GM18858 (cell line): ENCODE results near the gene GABRB1.
A peak's percentile ranks its signal among the peaks of the same experiment; 100 is the strongest.
"Not testable (repeated sequence)": the region's sequence is repeated elsewhere in the genome, so short reads cannot be mapped to it uniquely, and the experiment has no call there.

Source experiments
- ATAC-seq: cut with Tn5 transposase; IDR thresholded peaks from one replicate; pipeline ENCODE4 v1.9.1; 2021; ENCODE audit not compliant: unreplicated experiment

GABRB1 gene

GRCh38 chr4:47278631-47279030, 247.3 kb downstream of the GABRB1 start:
- ATAC-seq: no peak

GRCh38 chr4:47287735-47288134, 256.4 kb downstream of the GABRB1 start:
- ATAC-seq: peak; percentile 92

GRCh38 chr4:47289805-47290204, 258.4 kb downstream of the GABRB1 start:
- no peak for ATAC-seq

DNA sequence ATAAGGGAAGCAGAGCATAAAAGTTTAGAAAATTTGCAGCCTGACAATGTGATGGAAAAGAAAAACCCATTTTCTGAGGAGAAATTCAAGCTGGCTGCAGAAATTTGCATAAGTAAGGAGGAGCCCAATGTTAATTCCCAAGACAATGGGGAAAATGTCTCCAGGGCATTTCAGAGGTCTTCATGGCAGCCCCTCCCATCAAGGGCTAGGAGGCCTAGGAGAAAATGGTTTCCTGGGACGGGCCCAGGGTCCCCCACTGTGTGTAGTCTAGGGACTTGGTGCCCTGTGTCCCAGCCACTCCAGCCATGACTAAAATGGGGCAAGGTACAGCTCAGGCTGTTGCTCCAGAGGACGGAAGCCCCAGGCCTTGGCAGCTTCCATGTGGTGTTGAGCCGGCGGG, 259.5 kb downstream of the GABRB1 start:
- not testable (repeated sequence) for ATAC-seq

- ATAC-seq: no peak
These were observed 277.8 kb downstream of the GABRB1 start for GRCh38 chr4:47309165-47309564.

DNA sequence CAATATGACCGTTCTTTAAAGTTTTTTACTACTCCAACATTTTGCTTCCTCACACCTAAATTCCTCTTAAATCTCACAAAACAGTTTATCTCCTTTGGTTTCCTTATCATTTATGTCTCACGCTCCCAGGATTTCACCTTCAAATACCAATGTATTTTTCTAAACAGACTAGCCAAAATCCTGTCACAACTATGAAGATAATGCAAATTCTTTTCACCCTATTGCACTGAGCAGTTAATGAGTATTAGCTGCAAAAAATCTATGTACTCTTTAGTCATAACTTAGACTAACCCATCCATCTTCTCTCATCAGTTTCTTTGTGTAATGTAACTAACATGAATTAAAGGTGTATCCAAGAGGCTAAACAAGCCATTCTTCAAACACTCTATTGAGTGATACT, 280.8 kb downstream of the GABRB1 start:
- no peak for ATAC-seq

GRCh38 chr4:47313384-47313783, 282.0 kb downstream of the GABRB1 start:
- ATAC-seq: no peak

DNA sequence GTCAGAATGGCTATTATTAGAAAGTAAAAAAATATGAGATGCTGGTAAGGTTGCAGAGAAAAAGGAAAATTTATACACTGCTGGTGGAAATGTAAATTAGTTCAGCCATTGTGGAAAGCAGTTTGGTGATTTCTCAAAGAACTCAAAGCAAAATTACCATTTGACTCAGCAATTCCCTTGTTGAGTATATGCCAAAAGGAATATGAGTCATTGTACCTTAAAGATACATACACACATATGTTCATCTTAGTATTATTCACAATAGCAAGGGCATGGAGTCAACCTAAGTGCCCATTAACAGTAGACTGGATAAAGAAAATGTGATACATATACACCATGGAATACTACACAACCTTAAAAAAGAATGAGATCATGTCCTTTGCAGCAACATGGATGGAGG, 284.0 kb downstream of the GABRB1 start:
- peak; percentile 91 for ATAC-seq

- no peak for ATAC-seq
These were observed 294.7 kb downstream of the GABRB1 start for GRCh38 chr4:47326025-47326424.

GRCh38 chr4:47330866-47331265, 299.5 kb downstream of the GABRB1 start:
- no peak for ATAC-seq

GRCh38 chr4:47334652-47335051, 303.3 kb downstream of the GABRB1 start:
- ATAC-seq: no peak

- ATAC-seq: no peak
These were observed 306.5 kb downstream of the GABRB1 start for GRCh38 chr4:47337893-47338292.

DNA sequence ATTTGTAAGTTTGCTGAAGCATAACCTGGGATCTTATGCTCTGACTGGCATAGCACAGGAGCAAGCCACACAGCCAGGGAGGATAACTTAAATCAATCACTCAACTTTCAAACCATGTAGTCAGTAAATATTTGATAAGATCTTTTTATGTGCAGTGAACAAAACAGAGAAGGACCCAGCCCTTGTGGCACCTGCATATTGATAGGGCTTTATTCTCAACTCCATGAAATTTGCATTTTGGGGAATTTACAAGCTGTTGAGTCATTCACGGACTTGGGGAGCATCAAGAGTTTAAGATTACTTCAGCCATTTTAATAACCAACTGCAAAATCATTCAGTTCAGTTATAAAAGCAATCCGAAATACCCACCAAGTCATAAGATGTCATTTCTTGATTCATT, 309.5 kb downstream of the GABRB1 start:
- ATAC-seq: no peak

DNA sequence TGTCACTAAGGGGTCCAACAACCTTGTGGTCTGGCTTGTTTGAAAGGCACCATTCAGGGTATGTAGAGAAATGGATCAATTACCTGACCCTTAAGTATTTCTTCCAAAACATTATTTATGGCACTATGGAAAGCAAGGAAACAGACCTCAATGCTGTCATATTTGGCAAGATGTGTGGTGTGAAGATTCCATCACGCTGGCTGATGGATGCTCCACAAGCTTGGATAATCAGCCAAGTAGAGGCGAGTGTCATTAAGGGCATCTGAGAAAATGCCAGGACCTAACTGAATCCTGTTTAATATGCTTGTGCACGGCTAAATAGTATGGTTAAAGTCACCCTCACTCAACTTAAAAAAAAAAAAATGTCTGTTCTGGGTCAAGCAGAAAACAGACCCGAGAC, 311.4 kb downstream of the GABRB1 start:
- ATAC-seq: no peak

DNA sequence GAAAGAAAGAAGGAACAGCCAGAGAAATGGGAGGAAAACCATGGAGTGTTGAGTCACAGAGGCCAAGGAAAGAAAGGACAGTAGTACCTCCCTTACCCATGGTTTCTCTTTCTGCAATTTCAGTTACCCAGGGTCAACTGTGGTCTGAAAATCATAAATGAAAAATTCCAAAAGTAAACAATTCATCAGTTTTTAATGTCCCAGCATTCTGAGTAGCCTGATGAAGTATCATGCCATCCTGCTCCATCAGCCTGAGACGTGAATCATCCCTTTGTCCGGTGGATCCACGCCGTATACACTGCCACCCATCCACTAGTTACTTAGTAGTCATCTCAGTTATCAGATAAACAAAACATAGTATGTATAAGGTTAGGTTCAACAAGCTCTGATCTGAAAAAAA, 318.0 kb downstream of the GABRB1 start:
- no peak for ATAC-seq

GRCh38 chr4:47355568-47355967, 324.2 kb downstream of the GABRB1 start:
- no peak for ATAC-seq

DNA sequence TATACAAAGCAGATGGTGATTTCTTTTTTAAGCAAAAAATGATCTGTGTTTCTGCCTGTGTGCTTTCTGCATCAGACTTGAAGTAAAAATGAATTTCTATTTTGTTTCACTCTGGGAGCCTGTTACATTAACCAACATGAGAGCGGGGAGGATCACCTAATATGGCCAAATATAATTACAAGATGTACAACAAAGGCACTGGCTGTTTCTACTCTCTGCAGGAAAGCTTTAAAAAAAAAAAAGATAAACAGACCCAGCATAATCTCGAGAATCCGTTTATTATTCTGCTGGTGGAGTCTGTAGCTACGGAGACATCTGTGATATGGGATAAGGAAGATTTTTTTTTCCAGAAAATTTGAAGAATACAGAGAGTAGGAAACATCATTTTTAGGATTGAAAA, 328.5 kb downstream of the GABRB1 start:
- ATAC-seq: no peak

GRCh38 chr4:47367761-47368160, 336.4 kb downstream of the GABRB1 start:
- ATAC-seq: no peak

DNA sequence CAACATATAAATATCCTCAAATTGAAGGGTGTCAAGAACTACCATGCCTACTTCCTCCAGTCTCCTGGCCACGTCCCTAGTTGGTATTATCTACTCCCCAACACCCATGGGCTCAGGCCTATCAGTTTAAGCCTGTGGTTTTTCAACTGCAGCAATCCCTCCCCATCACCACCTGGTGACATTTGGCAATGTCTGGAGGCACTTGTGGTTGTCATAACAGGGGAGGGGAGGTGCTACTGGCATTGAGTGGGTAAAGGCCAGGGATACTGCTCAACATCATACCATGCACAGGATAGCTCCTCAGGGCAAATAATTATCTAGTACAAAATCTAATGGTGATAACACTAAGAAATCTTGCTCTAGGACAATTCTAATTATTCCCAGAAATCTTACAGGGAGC, 336.8 kb downstream of the GABRB1 start:
- ATAC-seq: no peak

DNA sequence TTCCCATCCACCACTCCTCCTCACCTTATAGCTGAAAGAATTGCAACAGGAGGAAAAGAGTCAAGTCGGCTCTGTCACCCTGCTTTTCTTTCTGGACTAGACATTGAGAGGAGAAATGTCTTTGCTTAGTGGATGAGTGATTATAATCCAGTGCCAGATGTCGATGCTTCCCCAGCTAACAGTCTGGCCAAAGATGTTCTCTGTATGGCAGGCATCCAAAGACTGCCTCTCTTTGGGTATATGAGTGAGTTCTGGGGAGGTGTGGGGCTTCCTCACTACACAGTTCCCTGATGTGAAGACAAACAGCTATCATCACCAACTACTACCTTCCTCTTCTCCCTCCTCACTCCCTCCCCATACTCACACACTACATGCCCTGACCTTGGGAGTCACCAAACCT, 341.2 kb downstream of the GABRB1 start:
- ATAC-seq: no peak

DNA sequence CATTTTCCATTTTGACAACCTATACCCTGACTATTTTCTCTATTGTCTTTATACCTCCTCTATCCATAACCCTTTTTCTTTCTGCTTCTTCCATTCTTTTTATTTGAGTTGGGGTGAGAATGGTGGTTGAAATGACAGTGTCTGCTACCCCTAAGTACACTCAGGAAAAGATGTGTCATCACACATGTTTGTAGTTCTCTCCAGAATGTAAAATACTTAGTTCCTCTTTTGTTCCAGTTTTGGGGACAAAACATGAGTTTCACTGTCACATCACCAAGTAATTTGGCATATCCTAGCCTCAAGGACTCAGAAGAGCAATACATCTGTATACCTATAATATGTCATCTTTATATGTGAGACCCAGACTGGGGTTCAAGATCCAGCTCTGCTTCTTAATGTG, 341.8 kb downstream of the GABRB1 start:
- peak; percentile 83 for ATAC-seq

GRCh38 chr4:47373709-47374108, 342.3 kb downstream of the GABRB1 start:
- no peak for ATAC-seq

DNA sequence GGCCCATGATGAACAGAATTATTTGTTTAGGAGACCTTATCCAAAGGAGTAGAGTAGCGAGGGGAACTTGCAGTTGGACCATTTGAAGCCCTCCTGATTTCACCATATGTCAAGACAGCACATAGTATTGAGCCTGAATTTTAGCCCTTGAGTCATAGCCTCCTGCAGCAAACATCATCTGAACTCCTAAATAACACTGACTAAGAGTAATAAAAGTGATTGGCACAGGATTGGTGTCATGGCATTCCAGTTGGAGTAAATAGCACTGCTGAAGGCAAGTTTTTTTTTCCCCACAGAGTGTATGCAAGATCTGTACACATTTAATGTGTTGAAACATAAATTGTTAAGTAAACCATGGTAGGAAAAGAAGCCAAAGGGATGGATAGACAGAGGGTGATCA, 343.1 kb downstream of the GABRB1 start:
- no peak for ATAC-seq

GRCh38 chr4:47378021-47378530, 346.7 kb downstream of the GABRB1 start:
- not testable (repeated sequence) for ATAC-seq
